ENCODE results near the gene DDX6.
"Not testable (repeated sequence)": the region's sequence is repeated elsewhere in the genome, so short reads cannot be mapped to it uniquely, and the experiment has no call there.

The DDX6 gene

DNA sequence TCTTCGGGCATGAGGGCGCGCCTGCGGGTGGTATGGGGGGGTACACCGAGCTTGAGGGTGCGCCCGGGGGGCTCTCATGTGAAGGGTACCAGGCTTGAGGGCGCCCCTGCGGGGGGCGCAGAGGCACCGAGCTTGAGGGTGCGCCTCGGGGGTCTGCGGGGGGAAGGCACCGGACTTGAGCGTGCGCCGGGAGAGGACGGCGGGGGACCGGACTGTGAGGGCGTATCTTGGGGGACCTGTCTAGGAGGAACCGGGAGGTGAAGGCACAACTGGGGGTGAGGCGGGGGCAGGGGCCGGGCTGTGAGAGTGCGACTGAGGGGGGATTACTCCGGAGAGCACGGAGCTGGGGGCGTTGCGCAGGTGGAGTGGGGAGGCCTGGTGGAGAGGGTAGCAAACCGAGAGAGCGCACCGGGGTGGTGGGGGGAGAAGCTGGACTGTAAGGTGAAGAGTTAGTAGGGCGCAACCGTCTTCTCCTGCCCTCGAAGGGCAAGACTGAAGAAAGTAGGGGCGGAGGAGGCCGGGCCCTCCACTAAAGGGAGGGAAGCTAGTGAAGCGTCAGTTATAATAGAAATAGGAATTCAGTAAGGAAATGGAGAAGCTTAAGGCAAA, 1.1 kb upstream of the DDX6 start:
- DNase-seq (ENCODE audit: low read depth), result peak; percentile 45

DNA sequence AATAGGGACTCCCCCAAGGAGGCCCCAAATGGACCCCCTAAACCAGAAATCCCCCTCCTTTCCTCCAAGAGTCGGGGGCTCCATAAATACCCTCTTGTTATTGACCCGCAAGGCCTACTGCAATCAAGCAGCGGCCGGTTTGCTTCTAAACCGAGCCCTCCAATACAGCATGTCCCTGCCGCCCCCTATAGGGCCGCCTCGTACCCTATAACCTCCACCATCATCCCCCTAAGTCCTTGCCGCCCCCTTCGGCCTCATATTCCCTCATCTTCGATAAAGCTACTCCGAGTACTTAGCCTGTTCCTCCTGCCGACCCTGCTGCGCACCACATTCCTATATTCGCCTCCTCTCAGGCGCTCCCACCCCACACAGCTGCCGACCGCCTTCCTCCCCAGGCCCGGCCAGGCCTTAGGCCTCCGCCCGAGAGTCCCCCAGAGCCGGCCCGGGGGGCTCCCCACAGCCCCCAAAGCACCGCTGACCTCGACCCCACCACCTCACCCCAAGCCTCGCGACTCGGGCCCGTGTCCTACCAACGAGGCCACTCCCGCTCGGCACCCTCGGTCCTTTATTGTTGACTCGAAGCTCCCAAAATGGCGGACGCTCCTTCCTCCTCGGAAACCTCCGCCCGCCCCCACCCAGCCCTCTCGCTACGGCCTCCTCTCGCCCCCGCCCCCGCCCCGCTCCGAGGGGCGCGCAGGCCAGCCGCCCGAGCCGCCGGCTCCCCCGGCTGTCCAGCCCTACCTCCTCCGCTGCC, 430 bp downstream of the DDX6 start:
- peak; percentile 26 for DNase-seq (ENCODE audit: low read depth)

- DNase-seq (ENCODE audit: low read depth), result no peak
These were observed 1.2 kb downstream of the DDX6 start for GRCh38 chr11:118789501-118790356.

- DNase-seq (ENCODE audit: low read depth), result no peak
These were observed 4.3 kb downstream of the DDX6 start for GRCh38 chr11:118786657-118787056.

- DNase-seq (ENCODE audit: low read depth), result no peak
These were observed 5.6 kb downstream of the DDX6 start for GRCh38 chr11:118785362-118785761.

- DNase-seq (ENCODE audit: low read depth), result no peak
These were observed 7.1 kb downstream of the DDX6 start for GRCh38 chr11:118783724-118784495.

DNA sequence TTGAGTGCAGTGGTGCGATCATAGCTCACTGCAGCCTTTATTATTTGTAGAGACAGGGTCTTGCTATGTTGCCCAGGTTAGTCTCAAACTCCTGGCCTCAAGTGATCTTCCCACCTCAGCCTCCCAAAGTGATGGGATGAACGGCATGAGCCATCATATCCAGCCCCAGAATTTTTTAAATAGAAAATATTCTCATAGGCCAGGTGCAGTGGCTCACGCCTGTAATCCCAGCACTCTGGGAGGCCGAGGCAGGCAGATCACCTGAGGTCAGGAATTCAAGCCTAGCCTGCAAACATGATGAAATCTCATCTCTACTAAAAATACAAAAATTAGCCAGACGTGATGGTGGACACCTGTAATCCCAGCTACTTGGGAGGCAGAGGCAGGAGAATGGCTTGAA, 7.6 kb downstream of the DDX6 start:
- DNase-seq (ENCODE audit: low read depth), result not testable (repeated sequence)

DNA sequence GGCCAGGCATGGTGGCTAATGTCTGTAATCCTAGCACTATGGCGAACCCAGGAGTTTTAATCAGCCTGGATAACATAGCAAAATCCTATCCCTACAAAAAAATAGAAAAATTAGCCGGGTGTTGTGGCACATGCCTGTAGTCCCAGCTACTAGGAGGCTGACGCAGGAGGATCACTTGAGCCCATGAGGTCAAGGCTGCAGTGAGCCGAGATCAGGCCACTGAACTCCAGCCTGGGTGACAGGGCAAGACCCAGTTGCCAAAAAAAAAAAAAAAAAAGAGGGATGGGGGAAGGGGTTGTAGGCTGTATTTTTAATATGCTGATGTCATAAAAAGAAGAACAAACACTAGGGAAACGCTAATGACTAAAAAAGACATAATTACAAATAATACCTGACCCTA, 12.1 kb downstream of the DDX6 start:
- DNase-seq (ENCODE audit: low read depth), result no peak

GRCh38 chr11:118774032-118774431, 16.9 kb downstream of the DDX6 start:
- DNase-seq (ENCODE audit: low read depth), result no peak

DNA sequence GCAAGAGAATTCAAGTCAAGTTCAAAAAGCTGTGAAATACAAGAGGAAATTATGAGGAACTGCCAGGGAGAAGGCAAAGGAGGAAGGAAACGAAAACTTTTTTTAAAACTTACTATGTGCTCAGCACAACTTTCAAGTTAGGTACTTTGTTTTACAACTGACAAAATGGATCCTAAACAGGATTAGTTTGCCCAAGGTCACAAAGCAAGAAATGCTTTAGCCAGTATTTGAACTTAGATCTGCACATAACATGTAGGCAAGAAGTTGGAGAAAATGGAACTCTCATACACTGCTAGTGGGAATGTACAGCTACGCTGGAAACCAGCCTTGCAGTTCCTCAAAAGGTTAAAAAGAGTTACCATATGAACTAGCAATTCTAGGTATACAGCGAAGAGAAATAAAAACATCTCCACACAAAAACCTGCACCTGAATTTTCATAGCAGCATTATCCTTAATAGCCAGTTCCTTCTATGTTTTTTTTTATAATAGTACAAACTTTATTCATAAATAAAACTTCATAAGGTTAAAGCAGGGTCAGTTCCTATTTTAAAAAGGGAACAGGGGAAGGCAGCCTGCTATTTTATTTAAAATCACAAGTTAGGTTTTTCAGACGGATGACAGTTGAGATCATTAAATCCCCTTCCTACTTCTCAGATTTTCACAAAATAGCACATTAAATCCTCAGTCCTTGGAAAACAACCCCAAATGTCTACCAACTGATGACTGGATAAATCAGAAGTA, 19.2 kb downstream of the DDX6 start:
- DNase-seq (ENCODE audit: low read depth), result no peak

- DNase-seq (ENCODE audit: low read depth), result no peak
These were observed 22.3 kb downstream of the DDX6 start for GRCh38 chr11:118768690-118769089.

- DNase-seq (ENCODE audit: low read depth), result no peak
These were observed 24.9 kb downstream of the DDX6 start for GRCh38 chr11:118766035-118766434.

GRCh38 chr11:118765095-118765691, 25.8 kb downstream of the DDX6 start:
- DNase-seq (ENCODE audit: low read depth), result not testable (repeated sequence)

DNA sequence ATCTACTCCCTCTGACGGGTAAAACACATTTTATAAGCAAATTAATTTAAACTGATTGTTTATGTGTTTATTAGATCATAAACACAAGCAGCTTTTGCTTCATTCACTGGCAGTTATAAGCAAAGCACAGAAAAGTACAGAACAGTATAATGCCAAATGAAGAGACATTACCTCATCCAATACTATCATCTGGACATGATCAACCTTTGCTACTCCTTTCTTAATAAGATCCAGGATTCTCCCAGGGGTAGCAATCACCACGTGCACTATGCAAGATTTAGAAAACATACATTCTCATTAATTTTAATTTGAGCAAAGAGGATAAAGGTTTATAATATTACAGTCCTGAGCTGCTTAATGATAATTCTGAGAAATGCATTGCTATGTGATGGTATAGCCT, 27.9 kb downstream of the DDX6 start:
- no peak for DNase-seq (ENCODE audit: low read depth)

DNA sequence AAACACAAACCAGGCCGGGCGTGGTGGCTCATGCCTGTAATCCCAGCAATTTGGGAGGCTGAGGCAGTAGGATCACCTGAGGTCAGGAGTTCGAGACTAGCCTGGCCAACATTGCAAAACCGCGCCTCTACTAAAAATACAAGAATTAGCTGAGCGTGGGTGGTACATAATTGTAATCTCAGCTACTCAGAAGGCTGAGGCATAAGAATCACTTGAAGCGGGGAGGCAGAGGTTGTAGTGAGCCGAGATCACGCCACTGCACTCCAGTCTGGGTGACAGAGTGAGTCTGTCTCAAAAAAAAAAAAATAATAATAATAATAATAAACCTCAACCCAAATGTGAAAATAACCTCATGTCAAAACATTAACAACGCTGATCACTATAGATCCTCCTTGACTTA, 29.0 kb downstream of the DDX6 start:
- not testable (repeated sequence) for DNase-seq (ENCODE audit: low read depth)

- no peak for DNase-seq (ENCODE audit: low read depth)
These were observed 33.0 kb downstream of the DDX6 start for GRCh38 chr11:118757876-118758399.

GRCh38 chr11:118752654-118753053, 38.3 kb downstream of the DDX6 start:
- no peak for DNase-seq (ENCODE audit: low read depth)

GRCh38 chr11:118749429-118749828, 41.5 kb downstream of the DDX6 start:
- no peak for DNase-seq (ENCODE audit: low read depth)

GRCh38 chr11:118748056-118748455, 42.9 kb downstream of the DDX6 start:
- no peak for DNase-seq (ENCODE audit: low read depth)

GRCh38 chr11:118746988-118747585, 43.9 kb downstream of the DDX6 start:
- no peak for DNase-seq (ENCODE audit: low read depth)

Measured in stimulated activated CD4-positive, alpha-beta T cell treated with anti-CD3 and anti-CD28 coated beads, Interleukin-2, amount 100 ng/mL, for 4 hours (primary cell).